BLaER1 (cell line): ENCODE results near the gene CDS1.
"Not testable (repeated sequence)": the region's sequence is repeated elsewhere in the genome, so short reads cannot be mapped to it uniquely, and the experiment has no call there.

Experiments
- H3K27ac ChIP-seq: shearing (Covaris generic); formaldehyde crosslinking; 2 replicates; pipeline ENCODE4 v1.8.1; 2022
- H3K27me3 ChIP-seq: shearing (Covaris generic); formaldehyde crosslinking; 2 replicates; pipeline ENCODE4 v1.8.1; 2022
- H3K36me3 ChIP-seq: shearing (Covaris generic); formaldehyde crosslinking; 2 replicates; pipeline ENCODE4 v1.8.1; 2022
- H3K4me1 ChIP-seq: shearing (Covaris generic); formaldehyde crosslinking; 2 replicates; pipeline ENCODE4 v1.8.1; 2022
- H3K4me2 ChIP-seq: shearing (Covaris generic); formaldehyde crosslinking; 2 replicates; pipeline ENCODE4 v1.8.1; 2022
- H3K4me3 ChIP-seq: shearing (Covaris generic); formaldehyde crosslinking; 2 replicates; pipeline ENCODE4 v1.8.1; 2022
- H3K9ac ChIP-seq: shearing (Covaris generic); formaldehyde crosslinking; 2 replicates; pipeline ENCODE4 v1.8.1; 2022
- H3K9me3 ChIP-seq: shearing (Covaris generic); formaldehyde crosslinking; 2 replicates; pipeline ENCODE4 v1.8.1; 2022
- H4K20me1 ChIP-seq: shearing (Covaris generic); formaldehyde crosslinking; 2 replicates; pipeline ENCODE4 v1.8.1; 2022
- Cebpa-rat ChIP-seq: shearing (Covaris generic); IDR thresholded peaks from 2 replicates; pipeline ENCODE4 v1.8.1; 2022

Gene CDS1

GRCh38 chr4:84638092-84638491 lies 55.2 kb downstream of the CDS1 start:
- Histone ChIP-seq H3K4me3 (no peak overlapping the region), H3K27ac (no peak overlapping the region), H3K36me3 (no peaks in the 10 kb centered on the region), H3K9ac (no peak overlapping the region), H3K4me2 (no peak overlapping the region), H3K27me3 (no peaks in the 10 kb centered on the region), H3K4me1 (no peaks in the 10 kb centered on the region), H3K9me3 (no peaks in the 10 kb centered on the region), H4K20me1 (no peaks in the 10 kb centered on the region)
- no peak for TF ChIP-seq Cebpa-rat

- H3K4me1 ChIP-seq = no peaks in the 10 kb centered on the region
- H3K36me3 ChIP-seq = no peaks in the 10 kb centered on the region
- H3K4me3 ChIP-seq = no peak overlapping the region
- no peak for TF ChIP-seq Cebpa-rat
- H3K9me3 ChIP-seq = no peaks in the 10 kb centered on the region
- H3K9ac ChIP-seq = no peak overlapping the region
- H3K27ac ChIP-seq = no peak overlapping the region
- H3K4me2 ChIP-seq = no peak overlapping the region
- H3K27me3 ChIP-seq = no peaks in the 10 kb centered on the region
- no peaks in the 10 kb centered on the region for H4K20me1 ChIP-seq
These were observed 56.2 kb downstream of the CDS1 start for GRCh38 chr4:84639145-84639544.

GRCh38 chr4:84644087-84644486 lies 61.2 kb downstream of the CDS1 start:
- H4K20me1 ChIP-seq = no peaks in the 10 kb centered on the region
- H3K4me3 ChIP-seq = no peak overlapping the region
- no peak overlapping the region for H3K27ac ChIP-seq
- no peak overlapping the region for H3K4me2 ChIP-seq
- no peak overlapping the region for H3K9ac ChIP-seq
- no peaks in the 10 kb centered on the region for H3K27me3 ChIP-seq
- no peaks in the 10 kb centered on the region for H3K36me3 ChIP-seq
- no peaks in the 10 kb centered on the region for H3K4me1 ChIP-seq
- no peaks in the 10 kb centered on the region for H3K9me3 ChIP-seq
- TF ChIP-seq Cebpa-rat = no peak

- Histone ChIP-seq H4K20me1 (no peaks in the 10 kb centered on the region), H3K36me3 (no peaks in the 10 kb centered on the region), H3K4me1 (no peaks in the 10 kb centered on the region), H3K27ac (no peak overlapping the region), H3K27me3 (no peaks in the 10 kb centered on the region), H3K9ac (no peak overlapping the region), H3K4me3 (no peak overlapping the region), H3K9me3 (no peaks in the 10 kb centered on the region), H3K4me2 (no peak overlapping the region)
- no peak for TF ChIP-seq Cebpa-rat
These were observed 64.5 kb downstream of the CDS1 start for GRCh38 chr4:84647312-84647884.

- Histone ChIP-seq H3K4me1 (no peaks in the 10 kb centered on the region), H3K36me3 (no peaks in the 10 kb centered on the region), H3K4me2 (no peak overlapping the region), H3K9me3 (no peaks in the 10 kb centered on the region), H3K27me3 (no peaks in the 10 kb centered on the region), H4K20me1 (no peaks in the 10 kb centered on the region), H3K27ac (no peak overlapping the region), H3K4me3 (no peak overlapping the region), H3K9ac (no peak overlapping the region)
- TF ChIP-seq Cebpa-rat = no peak
These were observed 65.3 kb downstream of the CDS1 start for GRCh38 chr4:84648178-84648577.

- no peak overlapping the region for H3K27ac ChIP-seq
These were observed 66.1 kb downstream of the CDS1 start for GRCh38 chr4:84648863-84649647.

GRCh38 chr4:84651499-84651898 lies 68.6 kb downstream of the CDS1 start:
- no peak for TF ChIP-seq Cebpa-rat
- Histone ChIP-seq H3K27ac (no peak overlapping the region), H3K9ac (no peak overlapping the region), H3K9me3 (peaks cover 2% of the 10 kb centered on the region), H3K36me3 (no peaks in the 10 kb centered on the region), H3K4me2 (no peak overlapping the region), H3K27me3 (no peaks in the 10 kb centered on the region), H3K4me1 (no peaks in the 10 kb centered on the region), H4K20me1 (no peaks in the 10 kb centered on the region), H3K4me3 (no peak overlapping the region)

More at GRCh38 chr4:84648863-84649647, 66.1 kb downstream of the CDS1 start:
- H3K9me3 ChIP-seq = no peaks in the 10 kb centered on the region
- no peak for TF ChIP-seq Cebpa-rat
- no peak overlapping the region for H3K9ac ChIP-seq
- H3K27me3 ChIP-seq = no peaks in the 10 kb centered on the region
- no peak overlapping the region for H3K4me2 ChIP-seq
- H3K4me1 ChIP-seq = no peaks in the 10 kb centered on the region
- H3K36me3 ChIP-seq = no peaks in the 10 kb centered on the region
- no peak overlapping the region for H3K4me3 ChIP-seq
- no peaks in the 10 kb centered on the region for H4K20me1 ChIP-seq

GRCh38 chr4:84652478-84652877 lies 69.6 kb downstream of the CDS1 start:
- Histone ChIP-seq H3K4me1 (no peaks in the 10 kb centered on the region), H3K4me3 (no peak overlapping the region)
- TF ChIP-seq Cebpa-rat = no peak

GRCh38 chr4:84660606-84661005 lies 77.7 kb downstream of the CDS1 start:
- peaks cover 32% of the 10 kb centered on the region for H3K9me3 ChIP-seq
- no peak overlapping the region for H3K4me3 ChIP-seq
- TF ChIP-seq Cebpa-rat = no peak
- H3K9ac ChIP-seq = no peak overlapping the region
- no peak overlapping the region for H3K27ac ChIP-seq
- H3K36me3 ChIP-seq = no peaks in the 10 kb centered on the region
- H3K4me2 ChIP-seq = no peak overlapping the region
- H4K20me1 ChIP-seq = no peaks in the 10 kb centered on the region
- no peaks in the 10 kb centered on the region for H3K27me3 ChIP-seq
- no peaks in the 10 kb centered on the region for H3K4me1 ChIP-seq

More at GRCh38 chr4:84652478-84652877, 69.6 kb downstream of the CDS1 start:
- H3K9me3 ChIP-seq = peaks cover 11% of the 10 kb centered on the region
- H3K27ac ChIP-seq = no peak overlapping the region
- no peaks in the 10 kb centered on the region for H3K36me3 ChIP-seq
- H3K4me2 ChIP-seq = no peak overlapping the region
- no peaks in the 10 kb centered on the region for H3K27me3 ChIP-seq
- no peak overlapping the region for H3K9ac ChIP-seq
- H4K20me1 ChIP-seq = no peaks in the 10 kb centered on the region

GRCh38 chr4:84661191-84661939 lies 78.4 kb downstream of the CDS1 start:
- Histone ChIP-seq H3K27ac (no peak overlapping the region), H3K36me3 (no peaks in the 10 kb centered on the region), H3K27me3 (no peaks in the 10 kb centered on the region), H3K4me2 (no peak overlapping the region), H3K4me3 (no peak overlapping the region), H3K4me1 (no peaks in the 10 kb centered on the region), H3K9ac (no peak overlapping the region), H4K20me1 (no peaks in the 10 kb centered on the region), H3K9me3 (peaks cover 38% of the 10 kb centered on the region)
- no peak for TF ChIP-seq Cebpa-rat

GRCh38 chr4:84664767-84665166 lies 81.8 kb downstream of the CDS1 start:
- H3K36me3 ChIP-seq, H3K4me2 ChIP-seq, H3K9ac ChIP-seq, H3K27me3 ChIP-seq, H3K27ac ChIP-seq, H3K4me1 ChIP-seq, H3K4me3 ChIP-seq, H4K20me1 ChIP-seq, H3K9me3 ChIP-seq: not testable (repeated sequence)
